Measurements from ENCODE around the gene TTLL11. TPM values are rescaled to one million over a fixed set of nuclear protein-coding genes. Genes with fewer than 3 reads are reported as not detected.
"Not testable (repeated sequence)": the region's sequence is repeated elsewhere in the genome, so short reads cannot be mapped to it uniquely, and the experiment has no call there.

TTLL11 gene
- total RNA-seq, 1 experiment from 2014 or later: 7.0 TPM

GRCh38 chr9:122090287-122090883 lies 2.7 kb downstream of the TTLL11 start:
- in situ Hi-C loops (cut with HindIII; ENCODE audit: low sequenced_read_pairs): no loop called here
- no peak for DNase-seq (ENCODE audit: low spot score)

DNA sequence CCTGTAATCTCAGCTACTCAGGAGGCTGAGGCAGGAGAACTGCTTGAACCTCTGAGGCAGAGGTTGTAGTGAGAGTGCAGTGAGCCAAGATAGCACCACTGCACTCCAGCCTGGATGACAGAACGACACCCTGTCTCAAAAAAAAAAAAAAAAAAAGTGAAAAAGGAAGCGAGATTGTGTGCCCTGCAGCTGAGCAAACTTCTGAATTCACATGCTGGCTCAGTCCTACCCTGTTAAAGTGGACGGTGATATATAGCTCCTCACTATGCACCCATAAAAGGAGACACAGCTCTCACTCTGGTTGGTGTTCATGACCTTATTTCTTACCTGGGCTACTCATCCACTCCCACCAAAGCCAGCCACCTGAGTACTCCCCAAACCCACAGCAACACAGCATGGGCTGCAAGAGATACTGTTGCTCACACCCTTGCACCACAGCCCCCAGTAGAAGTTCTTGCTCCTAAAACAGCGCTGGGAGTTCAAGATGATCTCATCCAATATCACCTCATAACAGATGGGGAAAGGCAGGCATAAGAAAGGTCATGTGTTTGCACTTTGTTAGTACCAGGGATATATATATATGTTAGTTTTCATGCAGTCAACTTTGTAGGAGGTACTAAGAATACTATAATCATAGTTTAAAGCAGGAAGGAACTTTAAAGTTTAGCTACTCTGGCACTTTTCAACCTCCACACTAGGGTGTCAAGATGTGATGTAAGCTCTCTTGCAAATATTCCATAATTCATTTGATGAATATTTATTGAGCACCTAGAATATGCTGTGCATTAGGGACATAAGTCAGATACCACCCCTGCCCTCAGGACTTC lies 4.0 kb downstream of the TTLL11 start:
- DNase-seq (ENCODE audit: low spot score): no peak
- in situ Hi-C loops (cut with HindIII; ENCODE audit: low sequenced_read_pairs): no loop called here

- in situ Hi-C loops (cut with HindIII; ENCODE audit: low sequenced_read_pairs): no loop called here
- DNase-seq (ENCODE audit: low spot score): peak; percentile 90
Observed at GRCh38 chr9:122087406-122088200, 5.5 kb downstream of the TTLL11 start.

GRCh38 chr9:122086873-122087272 lies 6.2 kb downstream of the TTLL11 start:
- in situ Hi-C loops (cut with HindIII; ENCODE audit: low sequenced_read_pairs): no loop called here
- DNase-seq (ENCODE audit: low spot score): no peak

- peak; percentile 75 for DNase-seq (ENCODE audit: low spot score)
- in situ Hi-C loops (cut with HindIII; ENCODE audit: low sequenced_read_pairs): no loop called here
Observed at GRCh38 chr9:122085260-122085659, 7.8 kb downstream of the TTLL11 start.

DNA sequence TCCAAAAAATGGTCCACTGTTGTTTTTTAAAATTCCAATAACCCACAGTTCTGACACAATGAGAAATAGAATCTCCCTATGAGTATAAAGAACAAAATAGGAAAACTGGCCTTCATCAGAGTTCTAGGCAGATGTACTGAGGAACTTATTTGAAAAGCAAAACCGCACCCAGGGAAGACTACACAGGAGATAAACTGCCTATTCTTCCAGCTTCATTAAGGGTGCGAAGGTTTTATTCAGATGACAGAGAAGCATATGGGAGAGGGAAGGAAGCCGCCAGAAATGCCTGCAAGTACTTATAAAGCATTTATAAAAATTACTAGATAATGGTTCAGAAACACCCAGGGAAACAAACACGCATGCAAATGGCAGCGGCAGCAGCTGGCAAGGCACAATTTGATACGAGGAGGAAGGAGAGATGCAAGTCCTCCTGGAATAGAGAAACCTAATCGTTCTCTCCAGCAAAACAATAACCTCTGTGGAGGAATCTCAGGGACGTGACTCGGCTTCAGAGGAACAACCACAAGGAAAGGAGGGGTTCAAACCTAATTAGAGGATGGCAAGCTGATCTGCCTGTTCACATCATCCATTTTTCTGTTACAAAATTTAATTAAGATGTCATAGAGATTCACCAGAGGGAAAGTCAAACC lies 9.0 kb downstream of the TTLL11 start:
- DNase-seq (ENCODE audit: low spot score): no peak
- in situ Hi-C loops (cut with HindIII; ENCODE audit: low sequenced_read_pairs): no loop called here

- no peak for DNase-seq (ENCODE audit: low spot score)
- in situ Hi-C loops (cut with HindIII; ENCODE audit: low sequenced_read_pairs): no loop called here
Observed at GRCh38 chr9:122080986-122081385, 12.1 kb downstream of the TTLL11 start.

DNA sequence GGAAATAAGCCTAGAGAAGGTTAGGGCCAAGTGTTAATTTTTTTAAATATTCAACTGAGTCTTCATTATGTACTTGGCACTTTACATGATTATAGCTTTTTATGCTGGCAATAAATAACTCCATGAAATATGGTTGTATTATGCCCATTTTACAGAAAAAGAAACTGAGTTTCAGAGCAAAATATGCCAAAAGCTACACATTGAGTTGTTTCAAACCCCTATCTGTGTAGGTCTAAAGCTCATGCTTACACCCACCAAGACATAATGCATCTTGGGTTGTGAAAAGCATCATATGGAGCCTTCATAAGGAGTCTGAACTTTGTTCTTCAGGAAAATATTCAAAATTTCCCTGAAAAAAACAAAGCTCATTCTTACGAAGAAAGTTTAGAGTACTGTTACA lies 14.6 kb downstream of the TTLL11 start:
- DNase-seq (ENCODE audit: low spot score): no peak
- in situ Hi-C loops (cut with HindIII; ENCODE audit: low sequenced_read_pairs): no loop called here

DNA sequence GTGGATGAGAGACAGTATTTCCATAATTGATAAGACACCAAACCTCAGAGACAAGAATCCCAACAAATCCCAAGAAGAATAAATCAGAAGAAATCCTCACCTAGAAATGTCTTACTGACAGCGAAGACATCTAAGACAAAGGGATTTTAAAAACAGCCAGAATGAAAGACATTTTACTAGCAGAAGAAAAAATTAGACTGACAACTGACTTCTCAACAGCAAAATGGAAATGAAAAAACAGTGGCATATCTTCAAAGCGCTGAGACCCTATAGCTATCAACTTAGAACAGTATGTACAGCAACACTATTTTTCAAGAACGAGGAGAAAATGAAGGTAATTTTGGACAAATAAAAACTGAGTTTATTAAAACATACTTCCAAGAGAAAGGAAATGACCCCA lies 16.3 kb downstream of the TTLL11 start:
- no peak for DNase-seq (ENCODE audit: low spot score)
- in situ Hi-C loops (cut with HindIII; ENCODE audit: low sequenced_read_pairs): no loop called here

DNA sequence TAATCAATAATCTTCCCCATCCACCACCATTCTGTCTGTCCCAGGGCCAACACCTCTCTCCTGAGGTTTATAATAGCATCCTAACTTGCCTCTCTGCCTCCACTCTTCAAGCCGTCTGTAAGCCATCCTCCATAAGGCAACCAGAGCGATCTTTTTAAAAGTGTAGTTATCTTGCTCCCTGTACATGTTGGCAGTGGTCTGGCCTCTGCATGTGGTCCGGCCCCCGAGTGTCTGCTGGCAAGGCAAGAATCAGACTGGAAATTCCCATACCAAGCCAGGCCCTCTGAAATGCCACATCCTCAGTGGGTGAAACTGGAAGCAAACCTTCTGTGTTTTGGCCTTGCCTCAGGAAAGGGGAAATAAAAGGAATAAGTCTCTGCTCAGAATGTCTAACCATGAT lies 17.0 kb downstream of the TTLL11 start:
- in situ Hi-C loops (cut with HindIII; ENCODE audit: low sequenced_read_pairs): no loop called here
- DNase-seq (ENCODE audit: low spot score): no peak

- in situ Hi-C loops (cut with HindIII; ENCODE audit: low sequenced_read_pairs): no loop called here
- no peak for DNase-seq (ENCODE audit: low spot score)
Observed at GRCh38 chr9:122075135-122076030, 17.7 kb downstream of the TTLL11 start.

- in situ Hi-C loops (cut with HindIII; ENCODE audit: low sequenced_read_pairs): no loop called here
- no peak for DNase-seq (ENCODE audit: low spot score)
Observed at GRCh38 chr9:122071715-122072114, 21.4 kb downstream of the TTLL11 start.

DNA sequence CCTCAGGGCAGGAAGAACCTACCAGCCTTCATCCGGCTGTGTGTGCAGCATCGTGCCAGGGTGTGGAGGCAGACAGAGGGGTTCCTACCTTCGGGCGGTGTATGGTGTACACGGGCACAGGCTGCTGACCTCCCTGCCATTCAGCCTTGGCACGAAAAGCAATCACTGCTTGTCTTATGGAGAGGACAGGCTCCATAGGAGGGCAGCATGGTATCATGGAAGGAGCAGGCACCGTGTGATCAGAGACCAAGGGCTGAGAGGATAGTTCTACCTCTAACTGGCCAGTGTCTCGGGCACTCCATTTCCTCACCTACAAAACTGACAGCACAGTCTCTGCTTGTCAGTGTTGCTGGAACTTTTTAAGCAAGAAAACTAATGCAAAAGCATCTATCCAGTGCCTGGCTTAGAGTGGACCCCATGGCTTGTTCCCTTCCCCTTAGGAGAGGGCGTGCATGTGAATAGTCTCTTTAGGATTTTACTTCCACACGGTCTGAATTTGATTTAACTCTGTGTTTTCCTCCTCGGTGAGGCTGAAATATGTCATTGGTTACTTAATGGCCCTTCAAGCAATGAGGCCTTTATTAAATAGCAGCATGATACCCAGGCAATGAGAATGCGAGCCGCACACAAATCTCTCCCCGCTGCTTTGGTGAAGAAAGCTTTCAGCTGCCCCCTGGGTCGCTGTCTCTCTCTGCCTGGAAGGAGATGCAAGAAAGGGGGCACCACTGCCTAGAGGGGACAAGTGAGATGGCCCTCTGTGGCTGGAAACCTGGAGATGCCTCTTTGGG lies 22.2 kb downstream of the TTLL11 start:
- DNase-seq (ENCODE audit: low spot score): peak; percentile 42
- in situ Hi-C loops (cut with HindIII; ENCODE audit: low sequenced_read_pairs): no loop called here

DNA sequence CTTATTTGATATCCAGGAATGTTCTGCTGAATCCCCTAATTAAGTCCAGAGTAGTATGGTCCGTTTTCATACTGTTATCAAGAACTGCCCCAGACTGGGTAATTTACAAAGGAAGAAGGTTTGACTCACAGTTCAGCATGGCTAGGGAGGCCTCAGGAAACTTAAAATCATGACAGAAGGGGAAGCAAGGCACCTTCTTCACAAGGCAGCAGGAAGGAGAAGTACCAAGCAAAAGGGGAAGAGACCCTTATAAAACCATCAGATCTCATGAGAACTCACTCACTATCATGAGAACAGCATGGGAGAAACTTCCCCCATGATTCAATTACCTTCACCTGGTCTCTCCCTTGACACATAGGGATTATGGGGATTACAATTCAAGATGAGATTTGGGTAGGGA lies 26.4 kb downstream of the TTLL11 start:
- in situ Hi-C loops (cut with HindIII; ENCODE audit: low sequenced_read_pairs); DNase-seq (ENCODE audit: low spot score): not testable (repeated sequence)

DNA sequence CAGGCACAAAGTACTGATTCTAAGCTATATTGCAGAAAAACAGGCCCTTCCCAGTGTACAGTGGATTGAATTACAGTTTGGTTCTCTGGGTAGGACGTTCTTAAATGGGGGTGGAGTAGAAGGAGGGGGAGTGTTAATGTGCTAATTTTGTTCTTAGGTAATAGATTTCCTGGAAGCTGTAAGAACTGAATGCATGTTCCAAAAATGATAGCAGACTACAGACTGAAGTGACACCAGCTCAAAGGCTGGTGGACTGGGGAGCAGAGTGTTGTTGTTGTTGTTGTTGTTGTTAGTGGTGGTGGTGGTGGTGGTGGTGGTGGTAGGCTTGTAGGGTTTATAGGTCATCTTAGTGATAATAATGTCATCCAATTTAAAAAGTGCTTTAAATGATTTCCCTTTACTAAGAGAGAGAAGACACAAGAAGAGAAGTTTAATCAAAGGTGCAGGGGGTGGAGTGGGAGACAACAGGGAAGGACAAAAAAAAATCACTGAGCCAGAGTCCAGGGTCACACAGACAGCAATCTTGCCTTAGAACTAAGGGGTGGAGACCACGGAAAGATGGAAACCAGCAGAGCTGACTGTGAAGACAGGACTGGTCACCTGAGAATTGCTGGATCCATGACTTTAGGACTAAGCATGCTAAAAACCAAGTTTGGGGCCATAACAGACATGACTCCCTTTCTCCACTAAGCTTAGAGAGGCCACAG lies 27.0 kb downstream of the TTLL11 start:
- DNase-seq (ENCODE audit: low spot score): no peak
- in situ Hi-C loops (cut with HindIII; ENCODE audit: low sequenced_read_pairs): no loop called here

DNA sequence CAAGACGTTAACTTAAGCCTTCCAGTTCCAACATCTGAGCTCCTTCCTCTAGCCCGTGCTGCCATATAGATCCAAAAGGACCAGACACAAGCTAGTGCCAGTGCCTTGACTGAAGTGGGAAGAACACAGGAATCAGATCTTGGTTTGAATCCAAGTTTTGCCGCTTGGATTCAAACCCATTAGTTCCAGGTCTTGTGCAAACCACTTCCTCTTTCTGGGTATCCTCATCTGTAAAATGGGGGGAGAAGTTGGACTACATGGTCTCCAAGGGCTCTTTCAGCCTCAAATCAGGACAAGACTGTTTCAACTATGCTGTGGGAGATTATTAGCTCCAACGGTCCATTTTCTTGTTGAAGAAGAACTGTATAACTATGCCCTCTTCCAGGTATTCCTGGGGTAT lies 32.6 kb downstream of the TTLL11 start:
- no peak for DNase-seq (ENCODE audit: low spot score)
- in situ Hi-C loops (cut with HindIII; ENCODE audit: low sequenced_read_pairs): no loop called here

GRCh38 chr9:122059955-122060324 lies 33.2 kb downstream of the TTLL11 start:
- in situ Hi-C loops (cut with HindIII; ENCODE audit: low sequenced_read_pairs): no loop called here
- no peak for DNase-seq (ENCODE audit: low spot score)
